Tibial nerve (tissue), 4 donors: ENCODE data around the gene PTPRK. TPM values are rescaled to one million over a fixed set of nuclear protein-coding genes. Genes with fewer than 3 reads are reported as not detected.
"Not testable (repeated sequence)": the region's sequence is repeated elsewhere in the genome, so short reads cannot be mapped to it uniquely, and the experiment has no call there.

Source experiments
- DNase-seq, 2 donors: peaks; one replicate each; pipeline ENCODE4 v3.0.0-alpha.2; 2019; ENCODE audit warnings: low spot score in 2 of 2
- H3K27ac ChIP-seq, 4 donors: fragments of 200-600 bp; sonication (generic) in 3 of 4; one replicate each; pipeline ENCODE4 v1.5.1; 2017 to 2019; ENCODE audit warnings: mild to moderate bottlenecking in 1 of 4
- H3K27me3 ChIP-seq, 2 donors: fragments of 200-600 bp; sonication (generic) in 1 of 2; one replicate each; pipeline versions ENCODE4 v1.5.1 to v1.6.0; 2017 to 2019
- H3K36me3 ChIP-seq, 3 donors: fragments of 200-600 bp; sonication (generic); one replicate each; pipeline ENCODE4 v1.5.1; 2018 to 2019
- H3K4me1 ChIP-seq, 4 donors: fragments of 200-600 bp; sonication (generic) in 3 of 4; one replicate each; pipeline ENCODE4 v1.5.1; 2017 to 2019
- H3K4me3 ChIP-seq, 4 donors: fragments of 200-600 bp; sonication (generic) in 3 of 4; one replicate each; pipeline ENCODE4 v1.5.1; 2017 to 2019; ENCODE audit warnings: mild to moderate bottlenecking in 1 of 4, moderate library complexity in 1 of 4
- H3K9me3 ChIP-seq, 4 donors: fragments of 200-600 bp; sonication (generic) in 3 of 4; one replicate each; pipeline ENCODE4 v1.5.1; 2017 to 2019
- EP300 ChIP-seq, 2 donors: sonication (generic); formaldehyde crosslinking; IDR thresholded peaks; one replicate each; pipeline ENCODE4 v1.6.1; 2017; ENCODE audit warnings: antibody characterized with exemption in 2 of 2, mild to moderate bottlenecking in 1 of 2
- POLR2A ChIP-seq, 2 donors: fragments of 450-650 bp; IDR thresholded peaks; one replicate each; pipeline ENCODE4 v1.6.1; 2017; ENCODE audit warnings: antibody characterized with exemption in 2 of 2, mild to moderate bottlenecking in 2 of 2, moderate library complexity in 2 of 2
- WGBS, 2 donors: methylation state at CpG; one replicate each; pipeline ENCODE4 v1.1.5; 2018; 5-methylcytosine and 5-hydroxymethylcytosine counted together
- total RNA-seq, 4 donors: library from RNA; depleted of rRNA; stranded (reverse); fragments of >200 nt; gene quantifications; one replicate each; pipeline ENCODE4 v1.1.0, GENCODE V29; 2016
- TF ChIP-seq, protein P1 (sequence below), 5 experiments: fragments of 200-600 bp in 3 of 5; fragments of 450-650 bp in 2 of 5; sonication (generic) in 3 of 5; IDR thresholded peaks; one replicate each; pipeline ENCODE4 v1.5.1; 2016 to 2019; ENCODE audit warnings: antibody characterized with exemption in 5 of 5, mild to moderate bottlenecking in 3 of 5, moderate library complexity in 2 of 5

Gene PTPRK
- total RNA-seq, 4 donors from 2014 or later: 17.4 to 26.1 (median 21.2) TPM

DNA sequence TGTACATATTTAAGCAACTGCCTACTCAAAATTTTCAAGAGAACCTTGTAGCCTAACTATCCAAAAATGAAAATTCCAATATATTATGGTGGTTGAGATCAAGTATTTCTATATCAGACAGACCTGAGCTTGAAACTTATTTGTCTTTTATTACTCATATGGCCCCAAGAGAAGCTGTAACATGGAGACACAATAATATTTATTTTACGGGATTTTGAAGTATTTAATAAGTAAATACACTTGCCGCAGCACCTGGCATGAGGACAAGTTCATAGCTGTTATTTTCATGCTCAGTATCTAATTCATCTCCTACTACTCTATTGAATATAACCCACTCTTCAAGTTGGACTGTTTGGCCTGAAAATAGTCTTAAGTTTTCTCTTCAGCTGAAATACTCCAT, 28.0 kb downstream of the PTPRK start:
- TF ChIP-seq, protein P1, sequence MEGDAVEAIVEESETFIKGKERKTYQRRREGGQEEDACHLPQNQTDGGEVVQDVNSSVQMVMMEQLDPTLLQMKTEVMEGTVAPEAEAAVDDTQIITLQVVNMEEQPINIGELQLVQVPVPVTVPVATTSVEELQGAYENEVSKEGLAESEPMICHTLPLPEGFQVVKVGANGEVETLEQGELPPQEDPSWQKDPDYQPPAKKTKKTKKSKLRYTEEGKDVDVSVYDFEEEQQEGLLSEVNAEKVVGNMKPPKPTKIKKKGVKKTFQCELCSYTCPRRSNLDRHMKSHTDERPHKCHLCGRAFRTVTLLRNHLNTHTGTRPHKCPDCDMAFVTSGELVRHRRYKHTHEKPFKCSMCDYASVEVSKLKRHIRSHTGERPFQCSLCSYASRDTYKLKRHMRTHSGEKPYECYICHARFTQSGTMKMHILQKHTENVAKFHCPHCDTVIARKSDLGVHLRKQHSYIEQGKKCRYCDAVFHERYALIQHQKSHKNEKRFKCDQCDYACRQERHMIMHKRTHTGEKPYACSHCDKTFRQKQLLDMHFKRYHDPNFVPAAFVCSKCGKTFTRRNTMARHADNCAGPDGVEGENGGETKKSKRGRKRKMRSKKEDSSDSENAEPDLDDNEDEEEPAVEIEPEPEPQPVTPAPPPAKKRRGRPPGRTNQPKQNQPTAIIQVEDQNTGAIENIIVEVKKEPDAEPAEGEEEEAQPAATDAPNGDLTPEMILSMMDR (IDR thresholded peaks at IDR 0.05): no peak
- TF ChIP-seq POLR2A (IDR thresholded peaks at IDR 0.05) (no peak), EP300 (IDR thresholded peaks at IDR 0.05) (no peak)
- Histone ChIP-seq H3K27ac (no peak overlapping the region), H3K4me3 (no peak overlapping the region), H3K36me3 (no peaks in the 10 kb centered on the region), H3K9me3 (no peaks in the 10 kb centered on the region), H3K27me3 (no peaks in the 10 kb centered on the region), H3K4me1 (peaks cover 0 to 10% (median 0%) of the 10 kb centered on the region in 4 donors)
- DNase-seq: no peak
- 69 to 75% methylated on average over 2 of the region's 2 CpGs for WGBS, 2 donors

DNA sequence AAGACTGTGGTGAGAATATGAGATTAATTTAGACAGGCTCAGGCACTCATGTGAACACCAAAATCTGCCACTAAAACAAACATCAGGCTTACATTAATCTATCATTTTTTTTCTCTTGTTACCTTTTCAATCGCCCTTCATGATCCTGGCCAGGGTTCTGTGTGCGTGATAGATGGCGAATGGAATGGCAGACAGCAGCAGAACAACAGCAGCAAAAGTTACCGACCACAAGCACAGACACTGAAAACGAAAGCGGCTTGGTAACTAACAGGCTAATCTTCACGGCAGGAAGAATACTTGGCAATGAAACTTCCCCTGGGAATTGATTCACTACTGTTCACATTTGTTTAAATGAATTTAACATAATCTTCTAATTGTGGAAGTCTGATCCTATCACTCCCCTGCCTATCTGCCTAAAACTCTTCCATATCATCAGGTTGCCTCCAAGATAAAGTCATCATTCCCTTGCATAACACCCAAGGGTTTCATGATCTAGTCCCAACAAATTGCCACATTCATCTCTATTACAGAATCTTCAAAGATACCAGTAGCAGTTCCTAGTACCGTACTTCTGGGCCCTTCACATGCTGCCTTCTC, 28.7 kb downstream of the PTPRK start:
- no peak for TF ChIP-seq POLR2A (IDR thresholded peaks at IDR 0.05)
- TF ChIP-seq EP300 (IDR thresholded peaks at IDR 0.05): no peak
- Histone ChIP-seq H3K27me3 (no peaks in the 10 kb centered on the region), H3K36me3 (no peaks in the 10 kb centered on the region), H3K4me3 (peak overlapping the region in 3 of 4 donors; percentile 19 to 36 (median 22)), H3K4me1 (peaks cover 0 to 10% (median 0%) of the 10 kb centered on the region in 4 donors), H3K9me3 (no peaks in the 10 kb centered on the region), H3K27ac (peak overlapping the region in 2 of 4 donors; percentile 52 to 65)
- DNase-seq: no peak
- WGBS, 2 donors: 49 to 55% methylated on average over 8 of the region's 8 CpGs

DNA sequence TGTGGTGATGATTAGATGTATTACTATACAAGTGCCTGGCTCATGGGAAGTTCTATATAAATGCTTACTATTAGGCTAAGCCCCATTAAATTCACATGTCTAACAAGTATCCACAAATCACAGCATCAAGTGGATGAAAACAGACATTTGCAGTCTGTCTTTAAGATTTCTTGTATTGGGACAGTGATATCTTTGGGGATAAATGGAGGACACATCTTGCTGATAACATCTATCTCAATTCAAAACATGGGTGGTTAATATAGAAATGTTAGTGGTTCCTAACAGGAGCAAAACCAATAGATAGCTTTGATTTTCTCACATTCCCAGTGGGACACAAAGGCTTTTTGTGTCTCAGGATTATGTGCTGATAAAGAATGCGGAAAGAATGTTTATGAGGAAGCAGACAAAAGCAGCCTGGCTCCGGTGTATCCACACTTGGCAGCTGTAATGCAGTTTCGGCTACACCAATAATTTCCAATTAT, 29.3 kb downstream of the PTPRK start:
- H3K27ac ChIP-seq: peak overlapping the region in 3 of 4 donors; percentile 3 to 65 (median 52)
- 32 to 36% methylated on average over 3 of the region's 3 CpGs for WGBS, 2 donors
- peaks cover 0 to 10% (median 0%) of the 10 kb centered on the region in 4 donors for H3K4me1 ChIP-seq
- H3K9me3 ChIP-seq: no peaks in the 10 kb centered on the region
- no peaks in the 10 kb centered on the region for H3K27me3 ChIP-seq
- H3K4me3 ChIP-seq: peak overlapping the region in 3 of 4 donors; percentile 19 to 36 (median 22)
- TF ChIP-seq EP300 (IDR thresholded peaks at IDR 0.05) (no peak), POLR2A (IDR thresholded peaks at IDR 0.05) (no peak)
- TF ChIP-seq, protein P1 (IDR thresholded peaks at IDR 0.05): no peak
- no peak for DNase-seq
- no peaks in the 10 kb centered on the region for H3K36me3 ChIP-seq

DNA sequence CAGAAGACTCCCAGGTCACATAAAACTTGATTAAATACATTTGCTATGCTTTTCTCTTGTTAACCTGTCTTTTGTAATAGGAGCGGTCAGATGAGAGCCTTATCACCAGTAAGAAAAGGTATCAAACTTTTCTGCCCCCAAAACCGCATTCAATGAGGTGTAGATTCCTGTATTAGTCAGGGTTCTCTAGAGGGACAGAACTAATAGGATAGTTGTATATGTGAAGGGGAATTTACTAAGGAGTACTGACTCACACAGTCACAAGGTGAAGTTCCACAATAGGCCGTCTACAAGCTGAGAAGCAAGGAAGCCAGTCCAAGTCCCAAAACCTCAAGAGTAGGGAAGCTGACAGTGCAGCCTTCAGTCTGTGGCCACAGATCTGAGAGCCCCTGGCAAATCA, 32.7 kb downstream of the PTPRK start:
- Histone ChIP-seq H3K4me3 (no peak overlapping the region), H3K27ac (no peak overlapping the region), H3K4me1 (peaks cover 0 to 6% (median 0%) of the 10 kb centered on the region in 4 donors), H3K36me3 (no peaks in the 10 kb centered on the region), H3K9me3 (no peaks in the 10 kb centered on the region), H3K27me3 (no peaks in the 10 kb centered on the region)
- WGBS, 2 donors: 87 to 95% methylated on average over 3 of the region's 3 CpGs
- no peak for DNase-seq
- no peak for TF ChIP-seq POLR2A (IDR thresholded peaks at IDR 0.05)
- no peak for TF ChIP-seq EP300 (IDR thresholded peaks at IDR 0.05)
- TF ChIP-seq, protein P1 (IDR thresholded peaks at IDR 0.05): no peak

DNA sequence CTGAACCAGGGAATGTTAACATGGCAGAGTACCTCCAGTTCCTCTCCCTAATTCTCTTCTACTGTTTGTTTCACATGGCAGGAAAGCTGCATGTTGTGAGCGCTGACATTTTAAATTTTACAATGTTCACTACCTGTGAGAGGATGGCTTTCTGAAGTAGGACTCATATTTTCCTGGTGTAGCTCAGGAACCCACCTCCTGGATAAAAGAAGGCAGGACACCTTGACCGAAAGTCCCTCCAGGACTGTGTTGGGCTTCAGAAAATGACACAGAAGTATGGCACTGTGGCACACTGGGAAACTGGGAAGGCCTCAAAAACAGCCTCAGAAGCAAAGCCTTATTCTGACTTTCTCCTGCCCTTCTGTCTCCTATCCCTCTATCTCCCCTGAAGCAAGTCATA, 33.3 kb downstream of the PTPRK start:
- 90 to 95% methylated on average over 2 of the region's 2 CpGs for WGBS, 2 donors
- no peaks in the 10 kb centered on the region for H3K9me3 ChIP-seq
- no peaks in the 10 kb centered on the region for H3K27me3 ChIP-seq
- H3K4me1 ChIP-seq: peaks cover 0 to 3% (median 0%) of the 10 kb centered on the region in 4 donors
- H3K36me3 ChIP-seq: no peaks in the 10 kb centered on the region
- TF ChIP-seq POLR2A (IDR thresholded peaks at IDR 0.05) (no peak), EP300 (IDR thresholded peaks at IDR 0.05) (no peak)
- TF ChIP-seq, protein P1 (IDR thresholded peaks at IDR 0.05): no peak
- no peak overlapping the region for H3K4me3 ChIP-seq
- no peak overlapping the region for H3K27ac ChIP-seq
- no peak for DNase-seq

DNA sequence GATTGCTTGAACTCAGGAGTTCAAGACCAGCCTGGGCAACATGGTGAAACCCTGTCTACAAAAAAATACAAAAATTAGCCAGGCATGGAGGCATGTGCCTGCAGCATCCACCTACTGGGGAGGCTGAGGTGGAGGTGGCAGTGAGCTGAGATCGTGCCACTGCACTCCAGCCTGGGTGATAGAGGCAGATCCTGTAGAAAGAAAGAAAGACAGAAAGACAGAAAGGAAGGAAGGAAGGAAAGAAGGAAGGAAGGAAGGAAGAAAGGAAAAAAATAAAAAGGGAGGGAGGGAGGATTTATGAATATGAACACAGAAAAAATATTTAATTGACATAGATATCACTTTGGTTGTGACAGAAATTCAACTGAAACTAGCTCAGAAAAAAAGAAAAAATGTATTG, 33.8 kb downstream of the PTPRK start:
- not testable (repeated sequence) for H3K9me3 ChIP-seq, H3K4me1 ChIP-seq, H3K27me3 ChIP-seq, H3K4me3 ChIP-seq, H3K36me3 ChIP-seq, H3K27ac ChIP-seq, DNase-seq
- 86 to 97% methylated on average over 1 of the region's 1 CpG for whole genome bisulfite sequencing, 2 donors
